NCI-H2227 treated with DMSO at 0.1 percent for 48 hours (cell line): Measurements from ENCODE around the gene PBX3.
"Not testable (repeated sequence)": the region's sequence is repeated elsewhere in the genome, so short reads cannot be mapped to it uniquely, and the experiment has no call there.

ENCODE experiments used
- DNase-seq: peaks from one replicate; lab custom pipeline; 2025; lab: John Stamatoyannopoulos, UW

Gene PBX3

DNA sequence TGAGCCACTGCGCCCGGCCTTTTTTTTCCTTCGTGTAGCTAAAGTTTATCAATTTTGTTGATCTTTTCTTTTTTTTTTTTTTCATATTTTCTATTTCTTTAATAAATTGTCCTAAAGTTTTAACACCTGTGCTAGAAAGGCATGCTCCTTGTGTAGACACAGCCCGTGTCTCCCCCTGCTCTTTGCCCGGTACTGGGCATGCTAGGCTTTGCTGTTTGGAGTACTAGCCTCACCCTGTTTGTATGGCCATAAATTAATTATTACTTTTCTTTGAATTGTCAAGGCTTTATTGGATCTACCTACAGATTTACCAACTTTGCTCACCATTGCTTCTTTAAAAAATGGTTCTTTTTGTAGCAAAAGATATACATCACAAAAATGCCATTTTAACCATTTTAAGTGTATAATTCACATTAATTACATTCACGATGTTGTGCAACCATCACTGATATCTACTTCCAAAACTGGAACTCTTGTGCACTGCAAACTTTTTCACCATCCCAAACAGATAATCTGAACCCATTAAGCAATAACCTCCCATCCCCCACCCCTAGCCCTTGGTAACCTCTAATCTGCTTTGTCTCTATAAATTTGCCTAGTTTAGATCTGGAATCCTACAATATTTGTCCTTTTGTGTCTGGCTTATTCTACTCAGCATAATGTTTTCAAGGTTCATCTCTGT is 31.5 kb downstream of the PBX3 start:
- not testable (repeated sequence) for DNase-seq

DNA sequence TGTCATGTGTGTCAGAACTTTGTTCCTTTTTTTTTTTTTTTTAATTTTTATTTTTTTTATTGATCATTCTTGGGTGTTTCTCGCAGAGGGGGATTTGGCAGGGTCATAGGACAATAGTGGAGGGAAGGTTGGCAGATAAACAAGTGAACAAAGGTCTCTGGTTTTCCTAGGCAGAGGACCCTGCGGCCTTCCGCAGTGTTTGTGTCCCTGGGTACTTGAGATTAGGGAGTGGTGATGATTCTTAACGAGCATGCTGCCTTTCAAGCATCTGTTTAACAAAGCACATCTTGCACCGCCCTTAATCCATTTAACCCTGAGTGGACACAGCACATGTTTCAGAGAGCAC is 32.0 kb downstream of the PBX3 start:
- not testable (repeated sequence) for DNase-seq

DNA sequence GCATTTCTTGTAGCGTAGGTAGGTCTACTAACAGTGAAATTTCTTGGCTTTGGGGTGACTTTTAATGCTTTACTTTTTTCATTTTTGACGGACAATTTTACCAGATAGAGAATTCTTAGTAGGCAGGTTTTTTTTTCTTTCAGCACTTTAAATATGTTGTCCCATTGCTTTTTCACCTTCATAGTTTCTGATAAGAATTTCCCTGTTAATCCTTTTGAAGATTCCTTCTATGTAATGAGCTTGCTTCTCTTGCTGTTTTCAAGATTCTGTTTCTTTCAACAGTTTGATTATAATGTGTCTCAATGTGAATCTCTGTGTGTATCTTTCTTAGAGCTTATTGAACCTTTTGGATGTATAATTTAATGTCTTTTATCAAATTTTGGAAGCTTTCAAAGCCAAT is 35.5 kb downstream of the PBX3 start:
- no peak for DNase-seq

DNA sequence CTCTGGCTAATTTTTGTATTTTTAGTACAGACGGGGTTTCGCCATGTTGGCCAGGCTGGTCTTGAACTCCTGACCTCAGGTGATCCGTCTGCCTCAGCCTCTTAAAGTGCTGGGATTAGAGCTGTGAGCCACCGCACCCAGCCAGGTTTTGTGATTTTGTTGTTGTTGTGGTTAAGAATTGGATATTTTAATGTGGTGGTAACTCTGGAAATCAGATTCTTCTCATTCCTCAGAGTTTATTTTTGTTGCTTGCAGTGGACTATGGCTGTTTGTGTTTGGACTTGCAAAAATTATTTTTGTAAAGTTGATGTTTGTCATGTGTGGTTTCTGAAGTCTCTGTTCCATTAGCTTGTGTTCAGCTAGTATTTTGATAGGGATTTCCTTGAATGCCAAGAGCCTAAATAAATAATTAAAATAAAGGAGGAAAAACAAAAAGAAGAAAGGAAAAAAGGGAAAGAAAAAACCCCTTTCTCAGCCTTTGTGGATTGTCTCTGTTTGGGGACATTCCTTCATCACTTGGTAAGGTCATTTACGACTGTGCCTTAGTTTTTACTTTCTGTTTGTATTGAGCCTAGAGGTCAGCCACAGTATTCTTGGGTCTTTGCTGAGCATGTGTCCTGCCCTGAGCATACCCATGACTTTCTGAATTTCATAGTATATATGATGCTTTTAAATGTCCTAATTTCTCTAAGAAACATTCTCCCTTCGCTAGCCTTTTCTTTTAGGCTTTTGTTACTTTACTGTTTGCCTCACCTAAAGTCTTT is 37.3 kb downstream of the PBX3 start:
- no peak for DNase-seq

DNA sequence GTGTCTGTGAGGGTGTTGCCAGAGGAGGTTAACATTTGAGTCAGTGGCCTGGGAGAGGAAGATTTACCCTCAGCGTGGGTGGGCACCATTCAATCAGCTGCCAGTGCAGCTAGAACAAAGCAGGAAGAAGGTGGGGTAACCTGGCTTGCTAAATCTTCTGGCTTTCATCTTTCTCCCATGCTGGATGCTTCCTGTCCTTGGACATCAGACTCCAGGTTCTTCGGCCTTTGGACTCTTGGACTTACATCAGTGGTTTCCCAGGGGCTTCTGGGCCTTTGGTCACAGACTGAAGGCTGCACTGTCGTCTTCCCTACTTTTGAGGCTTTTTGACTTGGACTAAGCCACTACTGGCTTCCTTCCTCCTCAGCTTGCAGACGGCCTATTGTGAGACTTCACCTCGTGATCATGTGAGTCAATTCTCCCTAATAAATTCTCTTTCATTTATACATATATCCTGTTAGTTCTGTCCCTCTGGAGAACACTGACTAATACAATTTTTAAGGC is 38.1 kb downstream of the PBX3 start:
- no peak for DNase-seq

GRCh38 chr9:125787715-125788114 is 40.5 kb downstream of the PBX3 start:
- DNase-seq = no peak

GRCh38 chr9:125789196-125789595 is 42.0 kb downstream of the PBX3 start:
- no peak for DNase-seq

- DNase-seq = peak; percentile 9
Measured at GRCh38 chr9:125794708-125795107, 47.5 kb downstream of the PBX3 start.

- DNase-seq = no peak
Measured at GRCh38 chr9:125795970-125796596, 48.9 kb downstream of the PBX3 start.

- DNase-seq = no peak
Measured at GRCh38 chr9:125797930-125798329, 50.8 kb downstream of the PBX3 start.

GRCh38 chr9:125803526-125803925 is 56.4 kb downstream of the PBX3 start:
- no peak for DNase-seq

GRCh38 chr9:125805057-125805456 is 57.9 kb downstream of the PBX3 start:
- no peak for DNase-seq

GRCh38 chr9:125805586-125805985 is 58.4 kb downstream of the PBX3 start:
- no peak for DNase-seq

- no peak for DNase-seq
Measured at GRCh38 chr9:125807079-125807478, 59.9 kb downstream of the PBX3 start.

DNA sequence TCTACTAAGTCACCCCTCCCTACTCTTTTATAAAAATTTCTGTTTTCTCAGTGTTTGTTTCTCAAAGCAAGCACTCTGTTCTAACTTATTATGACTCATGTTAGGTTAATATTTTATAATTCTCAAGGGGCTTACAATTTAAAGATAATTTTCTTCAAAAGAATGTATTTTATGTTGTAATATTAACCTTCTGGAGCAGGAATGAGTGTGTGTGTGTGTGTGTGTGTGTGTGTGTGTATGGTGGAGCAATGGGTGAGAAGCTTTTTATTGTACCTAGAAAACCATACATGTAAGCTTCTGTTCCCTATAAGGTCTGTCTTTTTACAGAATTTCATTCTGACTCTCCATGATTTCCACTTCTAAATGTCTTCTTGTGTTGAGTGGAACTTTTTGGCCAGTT is 63.0 kb downstream of the PBX3 start:
- no peak for DNase-seq

DNA sequence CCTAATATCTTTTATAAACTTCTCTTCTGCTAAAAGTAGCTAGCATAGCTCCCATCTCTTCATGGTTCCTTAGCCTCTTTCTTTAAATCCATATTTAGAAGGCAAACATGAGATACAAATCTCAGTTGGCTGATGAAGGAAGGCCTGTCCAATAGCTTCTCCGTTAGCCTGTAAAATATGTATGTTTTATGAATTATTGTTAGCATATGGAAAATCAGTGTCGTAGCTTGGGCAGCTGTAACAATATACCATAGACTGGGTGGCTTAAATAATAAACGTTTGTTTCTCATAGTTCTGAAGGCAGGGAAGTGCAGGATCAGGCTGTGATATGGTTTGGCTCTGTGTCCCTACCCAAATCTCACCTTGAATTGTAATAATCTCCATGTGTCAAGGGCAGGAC is 63.8 kb downstream of the PBX3 start:
- DNase-seq = no peak

DNA sequence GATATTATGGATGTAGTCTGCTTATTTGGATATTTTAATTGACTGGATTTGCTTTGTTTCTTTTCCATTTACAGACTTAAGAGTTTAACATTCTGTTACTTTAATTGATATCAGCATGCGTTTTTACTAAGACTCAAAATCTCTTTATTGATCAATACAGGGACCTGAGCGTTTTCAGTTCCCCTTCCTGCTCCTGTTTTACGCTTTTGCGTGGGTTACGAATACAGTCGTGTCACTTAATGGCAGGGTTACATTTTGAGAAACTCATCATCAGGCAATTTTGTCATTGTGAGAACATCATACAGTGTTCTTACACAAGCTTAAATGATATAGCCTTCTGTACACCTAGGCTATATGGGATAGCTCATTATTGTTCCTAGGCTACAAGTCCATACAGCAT is 65.2 kb downstream of the PBX3 start:
- no peak for DNase-seq

DNA sequence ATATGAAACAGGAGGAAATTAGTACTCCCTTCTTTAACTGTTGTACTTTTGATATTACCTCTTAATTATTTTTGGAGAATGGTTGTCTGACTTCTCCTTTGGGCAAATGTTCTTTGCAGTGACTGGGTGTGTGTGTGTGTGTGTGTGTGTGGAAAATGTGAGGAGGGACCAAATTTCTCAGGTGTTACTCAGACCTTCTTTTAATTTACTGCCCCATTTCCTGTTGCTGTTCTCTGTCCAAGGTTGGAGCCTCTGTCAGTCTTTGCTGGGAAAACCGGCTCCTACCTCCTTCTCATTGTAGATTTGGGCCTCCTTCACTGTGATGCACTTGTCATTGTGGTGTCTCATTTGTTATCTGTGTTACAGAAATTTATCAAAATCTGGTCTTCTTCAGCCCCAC is 68.4 kb downstream of the PBX3 start:
- DNase-seq = no peak

GRCh38 chr9:125816321-125816720 is 69.1 kb downstream of the PBX3 start:
- DNase-seq = no peak

DNA sequence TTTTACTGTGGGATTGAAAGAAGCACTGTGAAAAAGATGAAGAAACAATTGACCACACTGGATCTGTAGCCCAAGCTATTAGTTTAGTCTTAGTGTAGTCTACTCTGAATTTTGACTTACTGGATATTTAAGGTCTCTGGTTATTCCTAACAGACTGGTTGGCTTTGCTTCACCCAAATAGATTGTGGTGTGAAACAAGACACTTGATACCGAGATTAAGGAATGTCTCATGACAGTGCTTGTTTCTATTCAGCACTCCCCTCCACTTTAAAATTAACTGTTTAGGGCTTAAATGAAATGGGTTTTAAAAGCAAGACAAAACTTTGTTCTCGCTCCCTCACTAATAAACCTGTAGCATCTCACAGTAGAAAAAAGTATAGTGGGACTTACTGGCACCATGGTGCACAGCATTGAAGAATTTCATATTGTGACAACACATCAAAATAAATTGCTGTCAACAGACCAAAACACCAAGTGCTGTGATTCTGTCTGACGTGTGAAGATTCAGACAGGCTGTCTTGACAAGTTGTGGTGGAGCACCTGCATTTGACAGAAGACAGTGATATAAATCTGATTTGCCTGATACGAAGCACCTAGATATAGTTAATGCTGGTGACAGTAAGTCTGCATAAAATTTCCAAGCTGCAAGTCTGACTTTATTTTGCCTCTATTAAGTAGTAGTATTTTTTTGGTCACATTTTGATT is 73.1 kb downstream of the PBX3 start:
- DNase-seq = no peak

- DNase-seq = no peak
Measured at GRCh38 chr9:125821078-125821477, 73.9 kb downstream of the PBX3 start.

- DNase-seq = no peak
Measured at GRCh38 chr9:125822160-125822559, 75.0 kb downstream of the PBX3 start.

- DNase-seq = no peak
Measured at GRCh38 chr9:125822902-125823301, 75.7 kb downstream of the PBX3 start.
